Hematopoietic multipotent progenitor cell treated with erythropoietin and hydrocortisone succinate and interleukin-3 and kit ligand, for 17 days (in vitro differentiated cells): Measurements from ENCODE around the gene TTC13.

Experiments
- DNase-seq: peaks from one replicate; pipeline ENCODE4 v3.0.0-alpha.2; 2015; ENCODE audit warnings: low spot score

TTC13 gene

GRCh38 chr1:230907472-230908205, 71.0 kb downstream of the TTC13 start:
- DNase-seq = no peak

- no peak for DNase-seq
These were observed 72.4 kb downstream of the TTC13 start for GRCh38 chr1:230906226-230906625.

GRCh38 chr1:230905733-230906132, 72.9 kb downstream of the TTC13 start:
- DNase-seq = no peak

GRCh38 chr1:230902349-230902923, 76.2 kb downstream of the TTC13 start:
- no peak for DNase-seq

GRCh38 chr1:230901671-230902070, 77.0 kb downstream of the TTC13 start:
- DNase-seq = no peak

- DNase-seq = no peak
These were observed 77.7 kb downstream of the TTC13 start for GRCh38 chr1:230900984-230901383.

GRCh38 chr1:230899841-230900251, 78.8 kb downstream of the TTC13 start:
- DNase-seq = no peak

GRCh38 chr1:230898748-230899147, 79.9 kb downstream of the TTC13 start:
- DNase-seq = no peak

- no peak for DNase-seq
These were observed 80.5 kb downstream of the TTC13 start for GRCh38 chr1:230898144-230898543.

GRCh38 chr1:230896779-230897178, 81.9 kb downstream of the TTC13 start:
- DNase-seq = no peak

GRCh38 chr1:230895452-230895851, 83.2 kb downstream of the TTC13 start:
- DNase-seq = no peak

- no peak for DNase-seq
These were observed 84.0 kb downstream of the TTC13 start for GRCh38 chr1:230894664-230895063.

- no peak for DNase-seq
These were observed 84.6 kb downstream of the TTC13 start for GRCh38 chr1:230894032-230894431.

GRCh38 chr1:230892018-230892491, 86.6 kb downstream of the TTC13 start:
- DNase-seq = no peak

GRCh38 chr1:230891413-230891812, 87.2 kb downstream of the TTC13 start:
- DNase-seq = no peak

- no peak for DNase-seq
These were observed 94.0 kb downstream of the TTC13 start for GRCh38 chr1:230884646-230885045.

GRCh38 chr1:230883967-230884366, 94.7 kb downstream of the TTC13 start:
- DNase-seq = no peak

GRCh38 chr1:230879778-230880177, 98.9 kb downstream of the TTC13 start:
- DNase-seq = no peak

- DNase-seq = no peak
These were observed 100.1 kb downstream of the TTC13 start for GRCh38 chr1:230878591-230878990.

- DNase-seq = no peak
These were observed 100.6 kb downstream of the TTC13 start for GRCh38 chr1:230877924-230878590.

- no peak for DNase-seq
These were observed 101.3 kb downstream of the TTC13 start for GRCh38 chr1:230877146-230877923.

GRCh38 chr1:230876660-230877059, 102.0 kb downstream of the TTC13 start:
- no peak for DNase-seq
